HEK293T (cell line): Measurements from ENCODE around the gene KIF16B.

Source experiments
- CTBP1 ChIP-seq: fragments of 450-650 bp; IDR thresholded peaks from 2 replicates; pipeline ENCODE4 v1.6.1; 2016; ENCODE audit warnings: borderline replicate concordance
- FOXA1 ChIP-seq: fragments of 450-650 bp; IDR thresholded peaks from 2 replicates; pipeline ENCODE4 v1.6.1; 2016; ENCODE audit warnings: mild to moderate bottlenecking
- FOXM1 ChIP-seq: fragments of 450-650 bp; IDR thresholded peaks from 2 replicates; pipeline ENCODE4 v1.6.1; 2017; ENCODE audit warnings: mild to moderate bottlenecking, borderline replicate concordance
- LEF1 ChIP-seq: fragments of 450-650 bp; IDR thresholded peaks from 2 replicates; pipeline ENCODE4 v1.6.1; 2017; ENCODE audit warnings: mild to moderate bottlenecking, borderline replicate concordance
- SP1 ChIP-seq: fragments of 450-650 bp; IDR thresholded peaks from 2 replicates; pipeline ENCODE4 v1.6.1; 2017
- SUZ12 ChIP-seq: fragments of 450-650 bp; IDR thresholded peaks from 2 replicates; pipeline ENCODE4 v1.6.1; 2016; ENCODE audit warnings: mild to moderate bottlenecking
- TARDBP ChIP-seq: fragments of 450-650 bp; IDR thresholded peaks from 2 replicates; pipeline ENCODE4 v1.6.1; 2016
- TF ChIP-seq, protein P1 (sequence below): fragments of 450-650 bp; IDR thresholded peaks from 2 replicates; pipeline ENCODE4 v1.6.1; 2016

DNA sequence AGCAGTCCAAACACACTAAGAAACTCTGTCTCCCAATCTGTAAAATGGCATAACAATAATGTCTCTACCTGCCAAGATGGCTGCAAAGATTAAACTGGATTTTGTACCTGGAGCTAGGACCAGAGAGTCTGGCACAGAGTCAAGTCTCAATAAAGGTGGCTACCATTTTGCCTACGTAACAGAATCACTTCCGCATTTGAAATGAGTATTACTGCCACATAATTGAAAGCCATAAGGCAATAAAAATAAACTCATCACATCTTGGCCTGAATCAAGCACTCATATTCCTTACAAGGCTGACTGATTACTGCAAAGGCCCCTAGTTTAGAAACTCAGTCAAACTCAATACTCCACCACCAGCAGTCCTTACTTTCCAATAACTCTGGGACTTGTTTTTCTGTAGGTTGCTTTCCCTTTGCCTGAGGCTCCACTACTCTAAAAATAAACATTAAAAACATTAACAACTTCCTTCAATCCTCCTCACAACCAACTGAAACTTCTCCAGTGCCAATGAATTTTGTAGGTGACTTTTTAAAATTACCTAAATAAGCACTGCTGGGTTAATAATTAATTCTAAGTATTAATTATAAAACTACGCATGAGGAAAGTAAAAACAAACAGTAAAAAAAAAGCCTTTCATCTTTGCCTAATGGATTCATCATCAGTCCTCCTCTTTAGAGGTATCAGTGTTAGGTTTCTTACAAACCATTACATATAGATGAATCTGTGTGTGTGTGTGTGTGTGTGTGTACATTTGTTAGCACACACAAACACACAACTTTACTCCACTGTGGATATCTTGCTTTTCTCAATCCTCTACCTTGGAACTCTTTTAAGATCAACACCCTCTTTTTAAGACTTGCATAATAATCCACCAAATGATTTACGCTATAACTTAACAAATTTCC, 3.7 kb downstream of the KIF16B start:
- TF ChIP-seq TARDBP, result no peak
- no peak for TF ChIP-seq SUZ12
- TF ChIP-seq FOXM1, result no peak
- no peak for TF ChIP-seq SP1
- TF ChIP-seq, protein P1, sequence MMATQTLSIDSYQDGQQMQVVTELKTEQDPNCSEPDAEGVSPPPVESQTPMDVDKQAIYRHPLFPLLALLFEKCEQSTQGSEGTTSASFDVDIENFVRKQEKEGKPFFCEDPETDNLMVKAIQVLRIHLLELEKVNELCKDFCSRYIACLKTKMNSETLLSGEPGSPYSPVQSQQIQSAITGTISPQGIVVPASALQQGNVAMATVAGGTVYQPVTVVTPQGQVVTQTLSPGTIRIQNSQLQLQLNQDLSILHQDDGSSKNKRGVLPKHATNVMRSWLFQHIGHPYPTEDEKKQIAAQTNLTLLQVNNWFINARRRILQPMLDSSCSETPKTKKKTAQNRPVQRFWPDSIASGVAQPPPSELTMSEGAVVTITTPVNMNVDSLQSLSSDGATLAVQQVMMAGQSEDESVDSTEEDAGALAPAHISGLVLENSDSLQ, result no peak
- TF ChIP-seq CTBP1, result no peak
- no peak for TF ChIP-seq LEF1
- TF ChIP-seq FOXA1, result no peak
